H1 (cell line): ENCODE data around the gene TTL. TPM values are rescaled to one million over a fixed set of nuclear protein-coding genes. Genes with fewer than 3 reads are reported as not detected.

Experiments used
- CTCF ChIA-PET: fragments of 300-600 bp; sonication (Branson Sonifier 250); formaldehyde crosslinking; loops from one replicate; lab custom pipeline; 2021; ENCODE audit not compliant: partially characterized antibody; lab: Charles Lee
- POLR2A ChIA-PET: fragments of 300-600 bp; sonication (Branson Sonifier 250); formaldehyde crosslinking; loops from one replicate; lab custom pipeline; 2021; ENCODE audit warnings: inconsistent platforms; ENCODE audit not compliant: partially characterized antibody; lab: Charles Lee
- DNase-seq, 2 experiments: peaks; one replicate each; pipeline versions ENCODE4 v3.0.0 to v3.0.0-alpha.2; 2010 to 2022; ENCODE audit warnings: low spot score in 2 of 2, low read depth in 1 of 2, mixed read lengths in 1 of 2
- FAIRE-seq: peaks from 2 replicates; lab custom pipeline; 2011; peaks lifted over from hg19 to GRCh38; lab: Jason Lieb, UNC
- H2AFZ ChIP-seq: 2 replicates; pipeline ENCODE4 v1.8.1; 2012; ENCODE audit warnings: low read length, inconsistent platforms
- H2AK5ac ChIP-seq: 2 replicates; pipeline ENCODE4 v1.6.1; 2013; ENCODE audit warnings: low read depth, low read length
- H2BK120ac ChIP-seq: replicated peaks from 2 replicates; pipeline ENCODE3; 2013; ENCODE audit warnings: low read depth, low read length, inconsistent platforms
- H2BK12ac ChIP-seq: 2 replicates; pipeline ENCODE4 v1.6.1; 2013; ENCODE audit warnings: low read depth, low read length
- H2BK15ac ChIP-seq: 2 replicates; pipeline ENCODE4 v1.6.1; 2013; ENCODE audit warnings: low read length
- H2BK20ac ChIP-seq: 2 replicates; pipeline ENCODE4 v1.6.1; 2013; ENCODE audit warnings: low read length
- H2BK5ac ChIP-seq: 2 replicates; pipeline ENCODE4 v1.6.1; 2013; ENCODE audit warnings: low read depth, low read length
- H3K14ac ChIP-seq: 2 replicates; pipeline ENCODE4 v1.6.1; 2013; ENCODE audit warnings: inconsistent platforms; ENCODE audit not compliant: insufficient read length
- H3K18ac ChIP-seq: 2 replicates; pipeline ENCODE4 v1.6.1; 2013; ENCODE audit warnings: low read length; ENCODE audit errors: extremely low read depth
- H3K23ac ChIP-seq: 2 replicates; pipeline ENCODE4 v1.6.1; 2013; ENCODE audit warnings: inconsistent platforms; ENCODE audit not compliant: insufficient read length
- H3K23me2 ChIP-seq: 2 replicates; pipeline ENCODE4 v1.6.1; 2013; ENCODE audit warnings: low read depth, low read length
- H3K27ac ChIP-seq: 2 replicates; pipeline ENCODE4 v1.6.1; 2011; ENCODE audit warnings: low read depth, low read length, inconsistent platforms
- H3K27me3 ChIP-seq, 4 experiments: replicated peaks in 1 of 4; 1 replicate in 1 of 4; 2 replicates in 3 of 4; pipeline versions ENCODE4 v1.6.1 to v1.8.1; 2011 to 2013; ENCODE audit warnings: low read length in 3 of 4, mild to moderate bottlenecking in 3 of 4, inconsistent platforms in 2 of 4, mixed read lengths in 2 of 4, moderate library complexity in 1 of 4; ENCODE audit not compliant: control insufficient read depth in 3 of 4, insufficient read depth in 3 of 4; ENCODE audit errors: extremely low read depth in 1 of 4
- H3K36me3 ChIP-seq, 4 experiments: 2 replicates each; pipeline versions ENCODE4 v1.6.1 to v1.8.1; 2011 to 2013; ENCODE audit warnings: mild to moderate bottlenecking in 4 of 4, low read length in 3 of 4, moderate library complexity in 2 of 4, control low read depth in 1 of 4, inconsistent platforms in 1 of 4; ENCODE audit not compliant: insufficient read depth in 4 of 4, control insufficient read depth in 2 of 4
- H3K4ac ChIP-seq: replicated peaks from 2 replicates; pipeline ENCODE3; 2013; ENCODE audit warnings: low read length, low read depth, mixed read lengths, inconsistent platforms; ENCODE audit not compliant: insufficient read length
- H3K4me1 ChIP-seq, 4 experiments: replicated peaks in 1 of 4; 1 replicate in 1 of 4; 2 replicates in 3 of 4; pipeline versions ENCODE4 v1.6.1 to v1.8.1; 2011 to 2013; ENCODE audit warnings: low read length in 3 of 4, inconsistent platforms in 2 of 4, mixed read lengths in 1 of 4; ENCODE audit not compliant: insufficient read depth in 4 of 4, control insufficient read depth in 3 of 4
- H3K4me2 ChIP-seq, 2 experiments: 2 replicates each; pipeline versions ENCODE4 v1.6.1 to v1.8.1; 2011 to 2013; ENCODE audit warnings: low read depth in 2 of 2, low read length in 2 of 2, control low read depth in 1 of 2, inconsistent platforms in 1 of 2, mild to moderate bottlenecking in 1 of 2; ENCODE audit not compliant: insufficient read depth in 1 of 2
- H3K4me3 ChIP-seq, 4 experiments: fragments of 200-600, 300-600 bp in 1 of 4; sonication (generic), shearing (Covaris generic), sonication (Bioruptor Twin) in 1 of 4; 2 replicates each; pipeline versions ENCODE4 v1.5.1 to v1.8.1; 2011 to 2016; ENCODE audit warnings: low read length in 4 of 4, low read depth in 3 of 4, control low read depth in 2 of 4, inconsistent platforms in 2 of 4, mild to moderate bottlenecking in 2 of 4, mixed read lengths in 1 of 4, moderate library complexity in 1 of 4; ENCODE audit not compliant: insufficient read depth in 2 of 4; ENCODE audit errors: extremely low read depth in 1 of 4
- H3K56ac ChIP-seq: replicated peaks from 2 replicates; pipeline ENCODE3; 2013; ENCODE audit warnings: low read depth, mild to moderate bottlenecking, mixed read lengths, low read length, inconsistent platforms; ENCODE audit not compliant: insufficient read length
- H3K79me1 ChIP-seq: 2 replicates; pipeline ENCODE4 v1.6.1; 2013; ENCODE audit warnings: low read depth, low read length, control low read depth
- H3K79me2 ChIP-seq, 2 experiments: 2 replicates each; pipeline versions ENCODE4 v1.6.1 to v1.8.1; 2012 to 2013; ENCODE audit warnings: low read length in 2 of 2, mild to moderate bottlenecking in 2 of 2, inconsistent platforms in 1 of 2; ENCODE audit not compliant: insufficient read depth in 2 of 2, control insufficient read depth in 1 of 2
- H3K9ac ChIP-seq, 4 experiments: replicated peaks in 1 of 4; 1 replicate in 1 of 4; 2 replicates in 3 of 4; pipeline versions ENCODE4 v1.6.1 to v1.8.1; 2011 to 2013; ENCODE audit warnings: low read depth in 3 of 4, low read length in 3 of 4, control low read depth in 2 of 4, mild to moderate bottlenecking in 2 of 4, moderate library complexity in 2 of 4, inconsistent platforms in 1 of 4; ENCODE audit errors: extremely low read depth in 1 of 4
- H3K9me3 ChIP-seq, 2 experiments: 2 replicates each; pipeline versions ENCODE4 v1.6.1 to v1.8.1; 2012 to 2013; ENCODE audit warnings: mild to moderate bottlenecking in 2 of 2, moderate library complexity in 2 of 2, control low read depth in 1 of 2, inconsistent platforms in 1 of 2, low read depth in 1 of 2, low read length in 1 of 2, mixed read lengths in 1 of 2; ENCODE audit not compliant: insufficient read depth in 2 of 2
- H4K20me1 ChIP-seq, 2 experiments: replicated peaks in 1 of 2; 2 replicates each; pipeline versions ENCODE3 to v1.8.1; 2011 to 2013; ENCODE audit warnings: inconsistent platforms in 2 of 2, low read length in 2 of 2, mild to moderate bottlenecking in 1 of 2; ENCODE audit not compliant: insufficient read depth in 2 of 2, control insufficient read depth in 1 of 2
- H4K5ac ChIP-seq: 2 replicates; pipeline ENCODE4 v1.6.1; 2013; ENCODE audit warnings: low read length, low read depth, mixed read lengths, inconsistent platforms; ENCODE audit not compliant: insufficient read length
- H4K8ac ChIP-seq: 2 replicates; pipeline ENCODE4 v1.8.0; 2013; ENCODE audit warnings: mild to moderate bottlenecking, moderate library complexity, low read length, inconsistent platforms; ENCODE audit not compliant: insufficient read depth; ENCODE audit errors: extremely low read depth
- H4K91ac ChIP-seq: replicated peaks from 2 replicates; pipeline ENCODE3; 2013; ENCODE audit warnings: low read length, mixed read lengths, inconsistent platforms; ENCODE audit not compliant: insufficient read length
- BRCA1 ChIP-seq: IDR thresholded peaks from 2 replicates; pipeline ENCODE4 v1.6.1; 2012; ENCODE audit warnings: low read depth, low read length, improper control_type of control experiment
- CBX5 ChIP-seq: fragments of 300-800, 300-1000 bp; sonication (generic); IDR thresholded peaks from 2 replicates; pipeline ENCODE4 v1.7.1; 2016; ENCODE audit warnings: antibody characterized with exemption, low read length, low read depth
- E2F6 ChIP-seq: IDR thresholded peaks from 2 replicates; pipeline ENCODE4 v1.6.1; 2012; ENCODE audit warnings: inconsistent platforms
- EP300 ChIP-seq, 2 experiments: IDR thresholded peaks; 1 replicate in 1 of 2; 2 replicates in 1 of 2; pipeline ENCODE4 v1.6.1; 2011 to 2012; ENCODE audit warnings: low read depth in 2 of 2, low read length in 2 of 2, mild to moderate bottlenecking in 2 of 2, borderline replicate concordance in 1 of 2, inconsistent platforms in 1 of 2, moderate library complexity in 1 of 2
- FOSL1 ChIP-seq: IDR thresholded peaks from 2 replicates; pipeline ENCODE4 v1.6.1; 2011; ENCODE audit warnings: mild to moderate bottlenecking, low read depth, low read length, moderate library complexity; ENCODE audit not compliant: insufficient read depth
- KDM4A ChIP-seq: IDR thresholded peaks from one replicate; pipeline ENCODE4 v1.7.1; 2012; ENCODE audit warnings: low read depth, mild to moderate bottlenecking, moderate library complexity, low read length, inconsistent platforms; ENCODE audit not compliant: severe bottlenecking
- NANOG ChIP-seq: IDR thresholded peaks from 2 replicates; pipeline ENCODE4 v1.6.1; 2011; ENCODE audit warnings: low read length, low read depth, mild to moderate bottlenecking, inconsistent platforms; ENCODE audit not compliant: insufficient read depth, poor library complexity, severe bottlenecking
- POU5F1 ChIP-seq: IDR thresholded peaks from 2 replicates; pipeline ENCODE4 v1.6.1; 2011; ENCODE audit warnings: low read depth, mild to moderate bottlenecking, low read length, moderate library complexity
- RXRA ChIP-seq: IDR thresholded peaks from 2 replicates; pipeline ENCODE4 v1.6.1; 2011; ENCODE audit warnings: low read depth, mild to moderate bottlenecking, low read length, moderate library complexity; ENCODE audit not compliant: insufficient read depth
- SP2 ChIP-seq: IDR thresholded peaks from 2 replicates; pipeline ENCODE4 v1.6.1; 2012; ENCODE audit warnings: mild to moderate bottlenecking, low read length, inconsistent platforms
- SUZ12 ChIP-seq: fragments of 200-600 bp; sonication (generic); IDR thresholded peaks from 2 replicates; pipeline ENCODE4 v1.6.1; 2012; ENCODE audit warnings: mild to moderate bottlenecking, inconsistent platforms, low read length, moderate library complexity, mixed read lengths
- WGBS, 2 experiments: shearing (Covaris generic) in 1 of 2; methylation state at CpG; one replicate each; pipeline versions ENCODE4 v1.1.6 to v1.1.7; 2013 to 2015; ENCODE audit warnings: low lambda C conversion rate in 2 of 2, mixed read lengths in 2 of 2, inconsistent platforms in 1 of 2, low coverage in 1 of 2, missing lambda C conversion rate in 1 of 2; ENCODE audit not compliant: insufficient replicate concordance in 2 of 2, insufficient coverage in 1 of 2, insufficient read length in 1 of 2; ENCODE audit errors: extremely low coverage in 1 of 2, missing lambda C conversion rate in 1 of 2; 5-methylcytosine and 5-hydroxymethylcytosine counted together
- polyA plus RNA-seq, 7 experiments: library from polyadenylated mRNA; depleted of rRNA in 3 of 7; stranded (reverse) in 5 of 7; unstranded in 2 of 7; fragments of >200 nt in 5 of 7; fragments of 200-250 nt in 2 of 7; gene quantifications; 1 replicate in 5 of 7; 2 replicates in 1 of 7; 4 replicates in 1 of 7; pipeline versions ENCODE4 v1.2.1 to v1.2.3, GENCODE V29; 2011 to 2013; ENCODE audit warnings: missing spikeins in 2 of 7, mixed read lengths in 2 of 7
- total RNA-seq: library from RNA; stranded (reverse); fragmentation: NEBNext Ultra II Directional; extraction: Animal tissue kit (Norgen Biotek cat#: 25700); gene quantifications from 2 replicates; pipeline ENCODE4 v1.2.1, GENCODE V29; 2021

Gene TTL
- total and polyA plus RNA-seq, 2 of the 8 experiments (the other 6 are each of a cell fraction or from before 2014, with no cell fraction given), result 17.5 to 57.1 TPM

- DNase-seq (no peak), FAIRE-seq (no peak)
- Histone ChIP-seq H3K4ac (no peak overlapping the region), H2AFZ (no peak overlapping the region), H2BK20ac (no peak overlapping the region), H4K91ac (no peak overlapping the region), H2BK120ac (no peak overlapping the region), H3K23ac (no peak overlapping the region), H3K9ac (no peak overlapping the region), H3K27me3 (no peaks in the 10 kb centered on the region), H3K36me3 (peaks cover 19 to 84% (median 68%) of the 10 kb centered on the region in 4 experiments), H3K79me1 (no peaks in the 10 kb centered on the region), H3K4me1 (no peaks in the 10 kb centered on the region), H3K23me2 (no peaks in the 10 kb centered on the region), H4K5ac (no peak overlapping the region), H2BK12ac (no peak overlapping the region), H3K9me3 (no peaks in the 10 kb centered on the region), H3K14ac (no peak overlapping the region), H2BK5ac (no peak overlapping the region), H3K56ac (no peak overlapping the region), H2AK5ac (no peak overlapping the region), H4K8ac (no peak overlapping the region), H3K27ac (no peak overlapping the region), H3K4me3 (no peak overlapping the region), H3K4me2 (no peak overlapping the region), H4K20me1 (peaks cover 0 to 2% of the 10 kb centered on the region in 2 experiments), H3K18ac (no peak overlapping the region), H2BK15ac (no peak overlapping the region), H3K79me2 (no peaks in the 10 kb centered on the region)
- CTCF ChIA-PET, result interaction anchor here (1.0 kb wide), 1 partner anchor 313 kb away, joined by 3 read pairs; no protein-coding TSS in a partner anchor
- WGBS, 2 experiments, result 75% methylated on average over 7 of the region's 7 CpGs; no CpG with 5 or more reads in 1 of the 2 experiments
- TF ChIP-seq FOSL1 (no peak), CBX5 (no peak), POU5F1 (no peak), SUZ12 (no peak), EP300 (IDR thresholded peaks at IDR 0.05; ENCODE audit: borderline replicate concordance in 1 of 2, low read depth in 2 of 2, low read length in 2 of 2) (no peak), E2F6 (no peak), SP2 (no peak), RXRA (no peak), BRCA1 (no peak), KDM4A (no peak), NANOG (no peak)
- POLR2A ChIA-PET, result interaction anchor here (0.7 kb wide), 1 partner anchor 9 kb away, joined by 3 read pairs; no protein-coding TSS in a partner anchor
These were observed 90.0 kb downstream of the TTL start for GRCh38 chr2:112572005-112572404.
